ENCODE measurements around the gene UNG.

Gene UNG

DNA sequence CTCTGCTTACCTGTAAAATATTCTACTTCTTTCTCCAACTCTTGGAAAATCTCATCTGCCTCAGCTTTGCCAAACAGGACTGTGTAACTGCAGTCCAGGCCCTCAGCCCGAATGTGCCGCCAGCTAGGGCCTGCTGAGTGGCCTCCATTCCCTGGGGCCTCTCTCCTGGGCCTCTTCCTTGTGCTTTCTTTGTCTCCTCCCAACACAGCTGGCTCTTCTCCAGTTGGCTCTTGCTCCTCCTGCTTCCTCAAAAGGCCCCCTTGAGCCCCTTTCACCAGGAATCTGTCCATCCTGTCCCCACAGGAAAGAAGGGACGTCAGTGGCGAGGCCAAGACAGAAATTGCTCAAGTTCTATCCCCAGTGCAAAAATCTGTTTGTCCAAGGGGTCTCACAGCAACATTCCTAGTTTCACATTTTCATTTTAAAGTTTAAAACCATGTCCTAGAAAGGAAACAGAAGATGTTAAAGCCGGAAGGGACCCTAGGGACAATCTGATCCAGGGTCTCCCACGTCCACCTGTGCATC is 4.8 kb upstream of the UNG start:
- no peak for DNase-seq

DNA sequence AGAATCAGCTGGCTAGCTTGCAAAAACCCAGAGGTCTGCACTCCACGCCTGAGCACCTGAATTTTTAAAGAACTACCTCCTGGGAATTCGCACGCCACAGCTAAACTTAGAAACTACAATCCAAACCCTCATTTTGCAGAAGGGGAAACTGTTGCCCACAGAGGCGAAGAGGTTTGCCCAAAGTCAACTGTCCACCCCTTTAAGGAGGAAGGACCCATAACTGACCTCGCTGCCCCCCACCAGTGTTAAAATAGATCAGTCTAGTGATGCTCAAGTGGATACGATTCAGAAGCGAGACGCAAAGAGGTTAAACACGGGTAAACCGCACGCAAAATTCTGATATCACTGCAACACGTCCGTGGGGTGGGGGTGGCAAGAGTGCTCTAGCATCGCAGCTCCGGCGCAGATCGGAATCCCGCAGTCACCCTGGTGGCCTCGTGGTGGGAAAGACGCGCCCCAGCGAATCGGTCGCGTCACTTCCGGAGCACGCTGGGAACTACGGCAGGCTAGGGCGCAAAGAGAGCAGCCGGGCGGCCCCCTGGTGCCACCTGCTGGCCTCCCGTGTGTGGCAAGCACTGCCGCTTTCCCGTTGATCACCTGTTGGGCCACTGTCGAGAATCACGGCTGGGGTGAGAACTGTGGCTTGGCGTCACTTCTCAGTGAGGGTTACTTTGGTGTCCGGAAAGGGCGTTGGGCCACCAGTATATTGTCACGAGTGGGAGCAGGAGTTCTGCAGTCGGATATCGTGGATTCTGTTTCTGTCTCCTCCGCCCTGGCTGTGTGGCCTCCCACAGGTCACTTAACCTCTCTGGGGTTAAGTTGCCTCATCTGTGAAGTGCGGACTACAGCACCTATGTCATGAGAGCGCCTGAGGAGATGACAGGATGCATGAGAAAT is 4.1 kb upstream of the UNG start, which contains the start of gene ALKBH2:
TSS of gene ALKBH2 (minus strand) at position 451 of the 897 bp plus-strand sequence. CDS start 686 bp downstream, outside the sequence.
- DNase-seq, result peak; percentile 97

DNA sequence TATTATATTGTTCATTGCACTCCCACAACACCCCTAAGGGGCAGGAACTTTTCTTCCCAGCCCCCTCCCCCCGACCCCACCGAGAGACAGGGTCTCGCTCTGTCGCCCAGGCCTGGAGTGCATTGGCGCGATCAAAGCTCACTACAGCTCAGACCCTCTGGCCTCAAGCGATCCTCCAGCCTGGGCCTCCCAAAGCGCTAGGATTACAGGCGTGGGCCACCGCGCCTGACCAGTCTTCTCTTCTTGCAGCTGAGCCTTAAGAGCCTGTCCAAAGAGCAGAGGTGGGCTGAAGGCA is 310 bp upstream of the UNG start:
- DNase-seq, result no peak

DNA sequence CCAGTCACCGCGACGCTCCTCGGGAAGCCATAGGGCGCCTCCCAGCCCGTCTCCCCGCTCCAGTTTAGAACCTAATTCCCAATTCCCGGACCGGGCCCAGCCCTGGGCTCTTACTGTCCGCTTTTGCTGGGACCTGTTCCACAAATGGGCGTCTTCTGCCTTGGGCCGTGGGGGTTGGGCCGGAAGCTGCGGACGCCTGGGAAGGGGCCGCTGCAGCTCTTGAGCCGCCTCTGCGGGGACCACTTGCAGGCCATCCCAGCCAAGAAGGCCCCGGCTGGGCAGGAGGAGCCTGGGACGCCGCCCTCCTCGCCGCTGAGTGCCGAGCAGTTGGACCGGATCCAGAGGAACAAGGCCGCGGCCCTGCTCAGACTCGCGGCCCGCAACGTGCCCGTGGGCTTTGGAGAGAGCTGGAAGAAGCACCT is 797 bp downstream of the UNG start:
- DNase-seq, result peak; percentile 46

DNA sequence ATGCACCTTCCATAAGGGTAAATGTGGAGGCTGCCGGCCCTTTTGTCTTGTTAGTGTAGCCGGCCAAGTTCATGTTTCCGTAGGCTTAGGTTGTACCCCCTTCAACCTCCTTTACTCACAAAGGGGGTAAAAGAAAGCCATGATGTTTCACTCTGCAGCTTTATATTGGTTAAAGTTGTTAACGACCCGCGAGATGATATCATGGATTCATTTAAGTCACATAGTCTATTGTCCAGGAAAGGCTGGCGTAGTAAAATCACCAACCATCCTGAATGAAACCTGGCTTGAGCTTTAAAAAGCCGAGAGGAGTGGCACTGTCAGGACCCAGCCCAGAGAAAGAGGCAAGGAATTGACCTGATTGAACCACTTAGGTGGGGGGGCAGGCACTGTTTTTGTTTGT is 1.3 kb downstream of the UNG start:
- no peak for DNase-seq

DNA sequence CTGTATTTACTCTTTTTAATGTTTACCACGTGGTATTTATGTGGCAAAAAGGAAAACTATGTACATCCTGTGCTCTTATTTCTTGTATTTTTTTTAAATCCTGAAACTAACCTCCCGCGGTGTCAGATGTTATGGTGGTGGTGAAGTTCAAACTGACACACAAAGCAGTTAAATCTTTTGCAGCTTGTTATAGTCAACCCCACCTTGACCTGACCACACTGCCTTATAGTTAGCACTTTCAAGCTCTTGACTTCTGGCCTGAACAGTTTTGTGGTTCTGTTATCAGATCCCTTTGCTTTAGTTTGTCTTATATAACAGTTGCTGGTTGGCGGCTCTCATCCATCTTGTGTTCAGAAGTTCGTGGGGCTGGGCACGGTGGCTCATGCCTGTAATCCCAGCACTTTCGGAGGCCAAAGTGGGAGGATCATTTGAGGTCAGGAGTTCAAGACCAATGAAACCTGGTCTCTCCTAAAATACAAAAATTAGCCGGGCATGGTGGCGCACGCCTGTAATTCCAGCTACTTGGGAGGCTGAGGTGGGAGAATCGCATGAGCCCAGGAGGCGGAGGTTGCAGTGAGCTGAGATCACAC is 2.1 kb downstream of the UNG start:
- no peak for DNase-seq

DNA sequence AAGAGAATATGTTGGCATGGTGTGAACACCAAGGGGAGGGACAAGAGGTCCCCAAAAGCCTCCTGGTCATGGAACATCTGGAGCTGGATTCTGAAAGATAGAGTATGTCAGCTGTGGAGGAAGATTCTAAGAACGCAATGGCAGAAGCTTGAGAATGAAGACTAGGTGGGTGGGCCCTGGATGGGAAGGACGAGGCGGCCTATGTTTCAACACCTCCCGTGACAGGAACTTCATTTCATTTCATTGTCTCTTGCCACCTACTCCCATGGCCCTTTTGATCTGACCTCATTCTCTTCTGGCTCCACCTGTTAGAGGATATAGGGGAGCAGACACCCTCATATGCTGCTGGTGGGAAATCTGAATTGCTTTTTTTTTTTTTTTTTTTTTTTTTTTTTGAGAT is 3.3 kb downstream of the UNG start:
- no peak for DNase-seq

DNA sequence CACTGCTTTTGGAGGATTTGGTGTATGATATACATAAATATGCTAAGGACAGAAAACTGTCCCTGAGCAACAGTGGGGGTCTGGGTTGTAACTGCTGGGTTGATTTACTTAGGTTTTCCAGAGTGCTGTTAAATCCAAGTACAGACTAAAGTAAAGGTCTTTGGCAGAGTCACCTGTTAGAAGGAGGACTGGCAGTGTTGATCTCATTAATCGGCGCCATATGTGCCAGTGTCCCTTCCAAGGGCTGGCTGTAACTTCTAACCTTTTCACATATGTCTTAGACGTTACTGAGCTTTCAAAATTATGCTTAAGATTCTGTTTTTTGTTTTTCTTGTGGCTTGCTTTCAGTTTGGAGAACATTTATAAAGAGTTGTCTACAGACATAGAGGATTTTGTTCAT is 5.1 kb downstream of the UNG start:
- no peak for DNase-seq

DNA sequence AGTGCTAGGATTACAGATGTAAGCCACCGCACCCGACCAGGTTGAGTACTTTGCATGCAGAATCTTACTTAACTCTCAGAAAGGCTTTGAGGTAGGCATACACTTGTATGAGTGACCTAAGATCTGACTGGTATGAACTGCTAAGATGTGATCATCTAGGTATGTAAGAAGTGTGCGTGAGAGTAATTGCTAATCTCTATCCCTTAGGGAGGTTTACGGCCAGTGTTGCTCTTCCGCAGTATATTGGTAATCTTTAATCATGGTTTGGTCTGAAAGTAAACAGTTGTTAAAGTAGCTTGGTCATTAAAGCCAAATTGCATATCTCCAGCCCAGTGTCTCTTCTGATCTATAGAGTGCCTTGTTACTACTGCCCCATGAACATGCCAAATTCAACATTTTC is 7.8 kb downstream of the UNG start:
- DNase-seq, result no peak

DNA sequence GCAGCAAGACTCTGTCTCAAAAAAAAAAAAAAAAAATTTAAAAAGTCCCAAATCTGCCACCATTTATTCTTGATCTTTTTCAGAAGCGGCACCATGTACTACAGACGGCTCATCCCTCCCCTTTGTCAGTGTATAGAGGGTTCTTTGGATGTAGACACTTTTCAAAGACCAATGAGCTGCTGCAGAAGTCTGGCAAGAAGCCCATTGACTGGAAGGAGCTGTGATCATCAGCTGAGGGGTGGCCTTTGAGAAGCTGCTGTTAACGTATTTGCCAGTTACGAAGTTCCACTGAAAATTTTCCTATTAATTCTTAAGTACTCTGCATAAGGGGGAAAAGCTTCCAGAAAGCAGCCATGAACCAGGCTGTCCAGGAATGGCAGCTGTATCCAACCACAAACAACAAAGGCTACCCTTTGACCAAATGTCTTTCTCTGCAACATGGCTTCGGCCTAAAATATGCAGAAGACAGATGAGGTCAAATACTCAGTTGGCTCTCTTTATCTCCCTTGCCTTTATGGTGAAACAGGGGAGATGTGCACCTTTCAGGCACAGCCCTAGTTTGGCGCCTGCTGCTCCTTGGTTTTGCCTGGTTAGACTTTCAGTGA is 12.5 kb downstream of the UNG start:
- no peak for DNase-seq

DNA sequence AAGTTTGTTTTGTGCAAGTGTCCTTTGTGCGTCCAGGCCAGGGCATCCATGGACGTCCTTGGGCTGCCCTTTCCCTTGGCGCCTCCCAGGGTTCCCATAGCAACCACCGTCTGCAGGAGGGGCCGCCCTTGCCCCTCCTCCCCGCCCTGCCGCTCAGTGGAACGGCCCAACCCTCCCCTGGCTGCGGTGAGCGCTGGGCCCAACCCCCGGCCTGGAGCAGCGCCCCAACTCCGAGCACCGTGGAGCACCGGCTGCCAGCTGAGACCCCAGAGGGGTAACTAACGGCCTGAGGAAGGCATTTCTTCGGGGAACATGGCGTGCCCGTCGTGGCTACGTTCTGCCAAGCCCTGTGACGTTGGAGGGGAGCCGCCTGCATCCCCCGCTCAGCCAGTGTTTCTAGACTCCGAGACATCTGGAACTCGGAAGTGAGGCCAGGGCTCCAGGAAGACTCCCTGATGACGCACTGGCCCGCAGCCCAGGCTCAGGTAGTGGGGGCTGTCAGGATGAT is 13.6 kb downstream of the UNG start:
- DNase-seq, result peak; percentile 52

DNA sequence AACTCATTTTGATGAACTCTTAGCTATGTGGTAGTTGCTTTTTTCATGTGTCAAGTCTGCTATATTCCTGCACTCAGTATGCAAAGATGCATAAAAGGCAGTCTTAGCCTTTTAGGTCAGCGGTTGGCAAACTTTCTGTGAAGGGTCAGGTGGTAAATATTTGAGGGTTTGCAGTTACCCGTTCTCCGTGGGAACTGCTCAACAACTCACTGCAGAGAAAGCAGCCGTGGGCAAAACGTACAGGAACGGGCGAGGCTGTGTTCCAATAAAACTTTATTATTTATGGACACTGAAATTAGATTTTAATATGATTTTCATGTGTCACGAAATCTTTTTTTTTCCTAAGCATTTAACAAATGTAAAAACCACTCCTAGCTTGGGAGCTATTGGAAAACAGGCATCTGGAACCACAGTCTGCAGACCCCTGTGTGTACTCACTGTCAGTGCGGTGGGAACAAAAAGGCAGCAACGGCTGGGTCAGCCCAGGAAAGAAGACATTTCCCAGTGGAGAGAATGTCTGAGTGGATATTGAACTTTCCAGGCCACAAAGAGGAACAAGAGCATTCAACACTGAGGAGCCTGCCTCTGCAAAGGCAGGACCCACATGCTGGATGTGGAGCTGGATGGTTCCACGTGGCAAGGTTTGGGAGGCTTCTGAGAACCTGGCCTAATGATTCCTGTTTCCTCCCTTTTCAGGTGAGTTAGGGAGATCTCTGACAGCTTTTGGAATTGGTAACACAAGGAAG is 15.5 kb downstream of the UNG start:
- no peak for DNase-seq

DNA sequence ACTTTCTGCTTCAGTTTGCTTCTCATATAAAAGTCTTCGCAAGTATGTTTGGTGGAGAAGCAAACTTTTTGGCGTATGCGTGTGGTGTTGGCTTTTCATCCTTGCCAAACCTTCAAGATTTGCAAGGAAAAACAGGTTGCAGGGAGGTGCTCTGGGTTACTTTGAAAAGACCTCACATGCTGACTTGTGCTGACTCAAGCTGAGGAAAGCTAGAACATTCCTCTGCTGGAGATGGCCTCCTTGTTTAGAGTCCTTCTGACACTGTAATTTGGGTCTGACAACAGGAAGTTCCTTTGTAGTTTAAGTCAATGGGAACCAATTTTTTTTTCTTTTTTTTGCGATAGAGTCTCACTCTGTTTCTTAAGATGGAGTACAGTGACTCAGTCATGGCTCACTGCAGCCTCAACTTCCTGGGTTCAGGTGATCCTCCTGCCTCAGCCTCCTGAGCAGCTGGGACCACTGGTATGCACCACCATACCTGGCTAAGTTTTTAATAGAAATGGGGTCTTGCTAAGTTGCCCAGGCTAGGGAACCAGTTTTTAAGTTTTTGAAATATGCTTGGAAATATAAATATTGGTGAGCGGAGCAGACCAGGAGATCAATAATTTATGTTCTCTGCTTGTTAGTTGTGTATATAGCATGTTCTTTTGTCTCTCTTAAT is 16.4 kb downstream of the UNG start:
- DNase-seq, result no peak

DNA sequence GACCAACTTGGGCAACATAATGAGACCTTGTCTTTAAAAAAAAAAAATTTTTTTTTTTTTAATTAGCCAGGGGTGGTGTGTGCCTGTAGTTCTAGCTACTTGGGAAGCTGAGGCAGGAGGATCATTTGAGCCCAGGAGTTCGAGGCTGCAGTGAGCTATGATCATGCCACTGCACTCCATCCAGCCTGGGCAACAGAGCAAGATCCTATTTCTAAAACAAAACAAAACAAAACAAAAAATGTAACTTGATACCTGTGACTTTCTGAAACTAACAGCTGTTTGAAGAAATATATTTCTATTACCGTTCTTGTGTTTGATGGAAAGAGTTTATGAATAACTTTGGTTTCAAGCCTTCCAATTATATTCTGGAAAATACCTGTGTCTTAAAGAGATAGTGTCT is 17.2 kb downstream of the UNG start:
- DNase-seq, result no peak

DNA sequence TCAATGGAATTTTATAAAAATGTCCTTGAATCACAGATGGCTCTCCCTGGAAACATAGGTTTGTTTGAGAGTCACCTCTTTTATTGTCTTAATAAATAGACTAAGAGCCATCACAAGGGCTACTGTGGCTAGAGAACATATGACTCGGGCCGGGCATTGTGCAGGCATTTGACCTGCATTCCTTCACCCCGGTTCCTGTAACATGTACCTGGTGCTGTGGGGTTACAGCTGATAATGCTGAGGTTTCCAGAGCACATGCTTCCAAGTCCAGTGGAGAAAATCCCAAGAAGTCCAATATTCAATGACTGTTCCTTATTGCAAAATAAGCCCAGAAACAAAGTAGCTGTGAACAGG is 18.0 kb downstream of the UNG start:
- no peak for DNase-seq

DNA sequence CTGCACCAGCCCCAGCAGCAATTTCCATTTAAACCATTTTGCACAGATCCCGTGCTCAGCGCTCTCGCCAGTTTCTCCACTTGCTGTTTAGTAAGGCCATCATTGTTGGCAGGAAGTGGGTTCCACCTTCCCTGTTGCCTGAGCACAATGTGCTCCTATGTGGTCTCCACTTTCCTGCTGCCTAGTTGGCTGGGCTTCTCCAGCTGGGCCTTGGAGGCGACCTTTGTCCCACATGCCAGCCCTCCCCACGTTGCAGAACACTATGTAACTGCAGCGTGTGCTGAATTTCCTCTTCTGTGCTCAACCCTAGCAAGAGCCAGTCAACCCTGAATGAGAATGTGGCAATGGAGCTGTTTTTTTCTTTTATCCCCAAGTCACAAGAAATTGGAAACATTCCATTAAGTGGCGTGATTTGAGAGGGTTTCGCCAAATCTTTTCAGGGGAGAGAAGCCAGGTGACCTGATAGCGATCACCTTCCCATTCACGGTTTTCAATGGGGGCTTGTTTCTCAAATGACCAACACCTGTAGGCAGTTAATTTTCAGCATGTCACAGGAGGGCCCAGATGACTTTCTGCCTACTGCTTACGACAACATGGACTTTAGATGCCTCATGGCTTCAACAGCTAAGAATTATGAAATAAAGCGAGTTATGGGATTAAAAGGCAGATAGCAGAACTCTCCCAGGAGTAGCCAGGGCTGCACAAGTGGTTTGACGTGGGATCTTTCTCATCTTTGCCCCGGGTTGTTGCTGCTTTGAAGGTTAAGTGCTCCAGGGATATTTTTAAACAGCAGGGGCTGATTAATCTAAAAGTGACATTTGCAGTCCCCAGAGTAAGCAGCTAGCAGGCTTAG is 18.6 kb downstream of the UNG start, which contains the start of gene ACACB:
TSS of gene ACACB (plus strand) at position 830 of the 853 bp plus-strand sequence. CDS start 22,819 bp downstream, outside the sequence.
- DNase-seq, result peak; percentile 31

DNA sequence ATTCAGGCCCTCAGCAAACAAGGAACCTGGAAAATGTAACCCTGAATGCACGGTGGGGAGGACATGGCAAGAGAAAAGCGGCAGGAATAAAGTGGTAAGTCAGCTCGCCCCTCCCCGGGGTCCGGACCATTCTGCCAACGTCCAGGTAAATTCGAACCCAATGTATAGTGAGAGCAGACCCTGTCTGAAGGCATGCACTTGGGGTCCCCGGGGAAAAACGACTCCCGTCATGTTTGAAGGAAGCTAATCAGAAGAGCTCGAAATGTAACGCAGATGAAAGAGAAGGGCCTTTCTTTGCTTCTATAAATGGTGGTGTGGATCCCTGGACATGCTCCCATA is 19.2 kb downstream of the UNG start:
- no peak for DNase-seq

DNA sequence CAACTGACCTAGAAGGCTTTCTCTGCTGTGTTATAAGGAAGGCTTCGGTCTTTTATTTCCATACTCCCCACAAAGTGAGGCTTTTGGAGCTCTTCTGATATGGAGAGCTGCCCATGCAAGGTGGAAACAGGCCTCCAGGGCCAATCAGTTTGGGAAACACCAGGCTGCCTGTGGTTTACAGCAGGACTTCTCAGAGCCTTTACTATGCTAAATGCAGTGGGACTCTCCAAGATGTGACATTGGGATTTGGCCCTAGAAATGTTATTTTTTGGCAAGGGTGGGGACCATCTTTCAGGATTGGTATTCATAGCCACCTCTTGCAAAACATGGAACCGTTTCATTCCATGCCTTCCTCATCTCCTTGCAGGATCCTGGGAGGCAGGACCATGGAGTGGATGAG is 22.7 kb downstream of the UNG start:
- DNase-seq, result no peak

DNA sequence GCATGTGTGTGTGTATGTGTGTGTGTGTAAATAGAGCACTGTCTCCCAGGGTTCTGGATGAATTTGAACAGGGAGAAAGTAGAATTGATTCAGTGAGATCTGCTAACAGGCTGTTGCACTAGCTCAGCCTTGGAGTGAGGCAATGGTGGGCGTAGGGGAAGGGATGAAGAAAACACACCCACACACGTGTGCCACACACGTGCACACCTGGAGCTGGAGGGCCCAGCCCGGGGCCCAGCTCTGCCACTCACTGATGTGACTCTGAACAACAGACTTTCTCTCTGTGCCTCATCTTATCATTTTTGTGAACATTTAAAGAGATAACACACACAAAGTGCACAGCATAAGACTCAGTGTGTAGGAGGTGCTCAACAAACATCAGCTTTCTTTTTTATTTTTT is 23.2 kb downstream of the UNG start:
- no peak for DNase-seq

DNA sequence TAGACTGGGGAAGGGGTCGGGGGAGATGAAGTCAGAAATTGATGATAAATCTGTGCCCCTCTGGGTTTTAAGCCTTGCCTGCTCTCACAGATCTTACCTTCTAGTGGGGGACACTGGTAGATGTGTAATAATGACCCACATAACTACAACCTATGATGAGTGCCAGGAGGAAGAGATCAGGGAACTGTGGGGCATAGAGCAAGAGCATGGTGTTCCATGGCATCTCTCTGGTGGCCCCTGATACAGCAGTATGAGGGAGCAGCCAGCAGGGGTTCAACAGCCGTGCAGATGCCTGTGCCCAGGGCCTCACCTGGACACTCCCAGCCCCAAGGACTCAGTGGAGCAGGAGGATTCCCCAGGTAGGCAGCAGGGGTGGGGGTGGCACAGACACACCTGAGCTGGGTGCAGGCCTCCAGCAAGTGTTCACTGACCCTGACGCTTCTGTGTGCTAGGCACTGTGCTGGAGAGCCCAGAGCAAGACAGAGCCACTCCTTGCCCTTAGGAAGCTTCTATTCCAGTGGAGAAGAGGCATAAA is 24.0 kb downstream of the UNG start:
- no peak for DNase-seq
